ENCODE results near the gene MMP11. TPM values are rescaled to one million over a fixed set of nuclear protein-coding genes. Genes with fewer than 3 reads are reported as not detected.
"Not testable (repeated sequence)": the region's sequence is repeated elsewhere in the genome, so short reads cannot be mapped to it uniquely, and the experiment has no call there.

Gene MMP11, protein sequence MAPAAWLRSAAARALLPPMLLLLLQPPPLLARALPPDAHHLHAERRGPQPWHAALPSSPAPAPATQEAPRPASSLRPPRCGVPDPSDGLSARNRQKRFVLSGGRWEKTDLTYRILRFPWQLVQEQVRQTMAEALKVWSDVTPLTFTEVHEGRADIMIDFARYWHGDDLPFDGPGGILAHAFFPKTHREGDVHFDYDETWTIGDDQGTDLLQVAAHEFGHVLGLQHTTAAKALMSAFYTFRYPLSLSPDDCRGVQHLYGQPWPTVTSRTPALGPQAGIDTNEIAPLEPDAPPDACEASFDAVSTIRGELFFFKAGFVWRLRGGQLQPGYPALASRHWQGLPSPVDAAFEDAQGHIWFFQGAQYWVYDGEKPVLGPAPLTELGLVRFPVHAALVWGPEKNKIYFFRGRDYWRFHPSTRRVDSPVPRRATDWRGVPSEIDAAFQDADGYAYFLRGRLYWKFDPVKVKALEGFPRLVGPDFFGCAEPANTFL
- total RNA-seq, result 6.2 TPM
- long read RNA-seq, transcript MMP11-201 (8 exons, 2,291 nt), result major isoform, 7 of 11 reads
- long read RNA-seq, partial matches to known transcripts, result 4 of 11 reads
- long read RNA-seq, other reads (novel, unspliced or antisense), result 0 of 11 reads

DNA sequence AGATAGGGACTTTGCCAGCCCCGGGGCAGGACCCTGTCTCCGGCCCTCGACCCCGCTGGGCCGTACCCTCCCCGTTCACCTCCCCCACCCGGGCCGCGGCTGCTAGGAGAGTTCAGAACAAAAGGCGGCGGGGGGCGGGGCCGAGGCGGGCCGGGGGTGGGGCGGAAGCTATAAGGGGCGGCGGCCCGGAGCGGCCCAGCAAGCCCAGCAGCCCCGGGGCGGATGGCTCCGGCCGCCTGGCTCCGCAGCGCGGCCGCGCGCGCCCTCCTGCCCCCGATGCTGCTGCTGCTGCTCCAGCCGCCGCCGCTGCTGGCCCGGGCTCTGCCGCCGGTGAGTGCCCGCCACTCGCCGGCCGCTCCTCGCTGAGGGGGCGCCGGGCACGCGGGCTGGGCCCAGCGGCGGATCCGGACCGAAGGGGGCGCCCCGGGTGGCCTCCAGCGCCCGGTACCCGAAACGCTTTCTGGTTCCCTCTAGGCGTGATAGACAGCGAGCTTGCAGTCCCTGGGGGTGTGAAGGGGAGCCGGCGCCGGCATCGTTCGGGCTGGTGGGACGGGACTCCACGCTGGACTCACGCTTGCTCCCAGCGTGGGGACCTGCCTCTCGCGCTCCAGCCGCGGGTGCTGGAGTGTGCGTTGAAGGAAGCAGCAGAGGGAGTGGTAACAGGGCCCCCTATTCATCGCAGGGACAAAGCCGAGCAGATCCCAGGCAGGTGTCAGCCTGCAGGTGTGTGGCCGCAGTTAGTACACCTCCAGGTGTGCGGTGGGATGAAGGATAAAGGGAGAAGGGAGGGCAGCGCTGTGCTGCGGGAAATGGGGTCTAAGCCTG lies at the start of gene MMP11:
Gene MMP11 (plus strand): TSS at position 201 of the 825 bp plus-strand sequence. CDS start 22 bp downstream, at position 223.
- intact Hi-C loops (cut with DNase I), result no loop called here
- no peak for DNase-seq (ENCODE audit: low spot score)

DNA sequence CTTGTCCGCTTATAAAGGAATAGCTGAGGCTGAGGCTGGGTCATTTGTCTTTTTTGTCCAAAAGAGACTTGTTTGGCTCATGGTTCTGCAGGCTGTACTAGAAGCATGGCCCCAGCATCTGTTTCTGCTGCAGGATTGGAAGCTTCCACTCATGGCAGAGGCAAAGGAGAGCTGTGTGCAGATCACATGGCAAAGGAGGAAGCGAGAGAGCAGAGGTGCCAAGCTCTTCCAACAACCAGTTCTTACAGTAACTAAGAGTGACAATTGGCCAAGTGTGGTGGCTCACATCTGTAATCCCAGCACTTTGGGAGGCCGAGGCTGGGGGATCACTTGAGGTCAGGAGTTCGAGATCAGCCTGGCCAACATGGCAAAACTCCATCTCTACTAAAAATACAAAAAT lies 44.5 kb upstream of the MMP11 start:
- intact Hi-C loops (cut with DNase I); DNase-seq (ENCODE audit: low spot score): not testable (repeated sequence)

DNA sequence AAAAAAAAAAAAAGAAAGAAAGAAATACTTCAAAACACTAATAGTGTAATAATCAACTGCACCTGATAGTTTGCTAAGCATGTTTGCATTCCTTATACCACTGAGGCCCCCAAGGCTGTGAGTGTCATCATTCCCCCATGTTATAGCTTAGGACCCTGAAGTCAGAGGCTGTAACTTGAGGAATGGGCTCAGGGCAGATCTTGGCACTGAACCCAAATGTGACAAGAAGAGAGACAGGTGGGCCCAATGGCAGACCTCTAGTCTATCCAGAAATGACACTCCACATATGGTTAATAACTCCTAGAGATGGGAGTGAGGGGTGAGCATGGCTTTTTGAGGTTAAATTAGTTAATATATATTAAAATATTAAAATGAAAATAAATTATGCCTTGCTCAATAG lies 35.0 kb upstream of the MMP11 start:
- no peak for DNase-seq (ENCODE audit: low spot score)
- intact Hi-C loops (cut with DNase I), result no loop called here

DNA sequence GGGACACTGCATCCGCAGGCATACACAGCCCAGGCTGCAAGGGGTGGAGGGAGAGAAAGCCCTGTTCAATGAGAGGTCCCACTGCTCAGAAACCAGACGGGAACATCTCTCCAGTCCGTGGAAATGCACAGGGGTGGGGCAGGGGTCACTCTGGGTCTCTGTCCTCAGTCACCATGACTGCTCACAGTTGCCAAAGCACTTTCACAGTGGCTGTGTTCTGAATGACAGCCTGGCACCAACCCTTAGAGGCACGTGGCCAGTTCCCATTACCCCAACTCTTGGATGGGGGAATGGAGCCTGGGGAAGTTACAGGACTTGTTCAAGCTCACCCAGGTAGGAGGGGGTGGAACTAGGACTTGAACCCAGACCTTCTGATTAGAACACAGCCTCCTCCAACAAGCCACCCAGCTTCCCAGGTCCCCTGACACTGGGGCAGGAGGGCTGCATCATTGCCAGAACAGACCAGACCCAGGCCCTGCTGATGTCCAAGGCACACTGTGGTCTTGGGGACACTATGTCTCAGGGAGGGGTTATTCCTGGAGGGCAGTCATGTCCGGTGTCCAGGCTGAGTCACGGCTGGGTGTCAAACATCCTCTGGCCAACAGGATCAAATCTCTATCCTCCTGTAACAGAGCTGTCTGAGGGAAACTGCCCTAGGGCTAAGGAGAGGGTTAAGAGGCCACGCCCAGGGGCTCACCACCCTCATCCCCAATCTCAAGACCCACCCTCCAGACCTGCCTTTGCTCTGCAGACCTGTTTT lies 30.0 kb upstream of the MMP11 start:
- no peak for DNase-seq (ENCODE audit: low spot score)
- intact Hi-C loops (cut with DNase I), result no loop called here

DNA sequence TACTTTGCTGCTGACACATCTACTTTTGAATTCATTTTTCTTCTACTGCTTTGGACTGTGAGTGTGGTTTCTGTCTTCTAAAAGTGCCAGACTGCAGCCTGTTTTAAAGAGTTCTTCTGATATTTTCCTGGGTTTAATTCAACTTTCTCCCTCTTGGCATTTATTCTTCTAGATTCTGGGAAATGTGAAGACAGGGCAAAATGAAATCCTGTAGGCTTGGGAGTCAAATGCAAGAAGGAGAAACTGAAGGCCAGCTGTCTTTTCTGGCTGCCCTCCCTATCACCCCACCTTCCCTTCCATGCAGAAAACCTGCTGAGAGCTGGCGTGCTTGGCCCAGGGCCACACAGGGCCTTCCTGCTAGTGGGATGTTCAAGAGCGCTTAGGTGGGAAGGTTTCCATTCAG lies 29.3 kb upstream of the MMP11 start:
- intact Hi-C loops (cut with DNase I), result no loop called here
- no peak for DNase-seq (ENCODE audit: low spot score)

DNA sequence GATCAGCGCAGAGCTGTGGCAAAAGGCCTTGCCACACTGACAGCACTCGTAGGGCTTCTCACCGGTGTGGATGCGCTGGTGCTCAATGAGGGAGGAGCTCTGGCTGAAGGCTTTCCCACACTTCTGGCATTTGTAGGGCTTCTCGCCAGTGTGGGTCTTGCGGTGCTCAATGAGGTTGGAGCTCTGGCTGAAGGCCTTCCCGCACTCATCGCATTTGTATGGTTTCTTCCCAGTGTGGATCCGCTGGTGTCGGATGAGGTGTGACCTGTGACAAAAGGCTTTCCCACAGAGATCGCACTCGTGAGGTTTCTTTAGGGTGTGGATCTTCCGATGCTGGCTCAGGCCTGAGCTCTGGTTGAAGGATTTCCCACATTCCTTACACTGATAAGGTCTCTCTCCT lies 28.6 kb upstream of the MMP11 start:
- intact Hi-C loops (cut with DNase I), result no loop called here
- no peak for DNase-seq (ENCODE audit: low spot score)

GRCh38 chr22:23744485-23744884 lies 28.2 kb upstream of the MMP11 start:
- no peak for DNase-seq (ENCODE audit: low spot score)
- intact Hi-C loops (cut with DNase I), result no loop called here

DNA sequence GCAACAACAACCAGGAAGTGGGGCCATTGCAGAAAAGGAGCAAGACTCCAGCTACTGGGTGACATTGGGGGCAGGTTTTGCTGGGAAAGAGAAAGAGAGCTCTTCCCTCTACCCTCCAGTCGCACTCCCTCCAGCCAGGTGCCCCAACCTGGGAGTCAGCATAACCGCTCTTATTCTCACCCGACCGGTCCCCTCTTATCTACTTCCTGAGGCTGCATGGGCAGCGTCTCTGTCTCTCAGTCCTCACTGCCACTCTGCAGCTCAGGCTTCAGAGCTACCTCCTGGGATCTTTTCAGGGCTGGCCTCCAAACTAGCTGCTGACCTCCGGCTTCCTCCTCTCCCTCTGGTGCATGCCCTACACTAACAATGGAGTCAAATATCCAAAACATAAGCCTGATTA lies 26.9 kb upstream of the MMP11 start:
- intact Hi-C loops (cut with DNase I), result no loop called here
- DNase-seq (ENCODE audit: low spot score), result no peak

DNA sequence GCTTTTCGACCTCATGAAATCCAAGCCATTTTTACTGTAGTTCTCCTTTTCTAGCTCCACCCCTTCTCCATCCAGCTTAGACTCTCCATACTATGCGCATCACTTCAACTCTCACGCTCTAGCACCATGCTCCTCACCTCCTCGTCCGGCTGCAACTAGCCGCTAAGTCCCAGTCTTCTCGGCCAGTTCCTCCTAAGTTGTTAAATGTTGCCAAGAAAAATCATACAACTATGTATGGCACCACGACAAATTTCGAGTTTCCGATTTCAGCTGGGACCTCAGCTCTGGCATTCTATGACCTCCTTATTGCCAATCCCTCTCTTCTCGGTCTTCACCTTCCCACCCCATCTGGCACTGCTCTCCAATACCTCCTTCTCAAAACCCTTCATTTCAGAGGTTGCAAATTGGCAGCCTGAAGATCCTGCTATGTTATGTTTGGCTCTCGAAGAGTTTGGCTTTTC lies 22.8 kb upstream of the MMP11 start:
- intact Hi-C loops (cut with DNase I), result no loop called here
- no peak for DNase-seq (ENCODE audit: low spot score)

- intact Hi-C loops (cut with DNase I), result no loop called here
- DNase-seq (ENCODE audit: low spot score), result no peak
These were observed 22.3 kb upstream of the MMP11 start for GRCh38 chr22:23750367-23750713.

DNA sequence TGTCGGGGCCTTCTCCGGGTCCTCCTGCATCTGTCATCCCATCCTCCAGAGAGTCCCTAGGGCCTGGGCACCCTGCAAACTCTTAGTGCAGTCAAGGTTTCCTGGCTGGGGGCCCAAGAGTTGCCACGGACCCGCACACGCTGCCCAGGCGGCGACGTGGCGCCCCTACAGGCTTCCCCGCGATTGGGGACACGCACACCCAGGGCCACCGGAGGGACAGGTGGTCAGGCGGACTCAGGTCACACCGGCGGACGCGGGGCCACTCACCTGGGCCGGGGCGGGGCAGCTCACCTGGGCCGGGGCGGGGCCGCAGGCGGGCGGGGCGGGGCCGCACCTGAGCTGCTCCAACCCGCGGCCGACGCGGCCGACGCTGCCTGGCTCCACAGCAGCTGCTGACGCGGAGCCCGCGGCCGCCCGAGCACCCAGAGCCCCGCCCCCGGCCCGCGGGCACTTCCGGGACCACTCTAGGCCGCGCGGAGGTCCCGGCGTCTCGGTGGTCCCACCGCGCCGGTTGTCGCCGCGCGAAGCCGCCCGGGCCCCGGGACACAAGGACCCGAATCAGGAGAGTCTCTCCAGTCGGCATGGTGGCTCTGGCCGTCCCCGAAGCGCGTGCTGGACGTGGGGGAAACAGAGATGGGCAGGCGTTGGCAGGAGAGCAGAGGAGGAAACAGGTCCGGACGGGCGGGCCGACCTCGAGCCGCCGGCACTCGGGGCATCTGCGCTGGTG lies 21.8 kb upstream of the MMP11 start, which contains the start of gene ZNF70:
Gene ZNF70 (minus strand): TSS at position 399 of the 727 bp plus-strand sequence. CDS start 5,972 bp downstream, outside the sequence.
- intact Hi-C loops (cut with DNase I), result no loop called here
- peak; percentile 92 for DNase-seq (ENCODE audit: low spot score)

DNA sequence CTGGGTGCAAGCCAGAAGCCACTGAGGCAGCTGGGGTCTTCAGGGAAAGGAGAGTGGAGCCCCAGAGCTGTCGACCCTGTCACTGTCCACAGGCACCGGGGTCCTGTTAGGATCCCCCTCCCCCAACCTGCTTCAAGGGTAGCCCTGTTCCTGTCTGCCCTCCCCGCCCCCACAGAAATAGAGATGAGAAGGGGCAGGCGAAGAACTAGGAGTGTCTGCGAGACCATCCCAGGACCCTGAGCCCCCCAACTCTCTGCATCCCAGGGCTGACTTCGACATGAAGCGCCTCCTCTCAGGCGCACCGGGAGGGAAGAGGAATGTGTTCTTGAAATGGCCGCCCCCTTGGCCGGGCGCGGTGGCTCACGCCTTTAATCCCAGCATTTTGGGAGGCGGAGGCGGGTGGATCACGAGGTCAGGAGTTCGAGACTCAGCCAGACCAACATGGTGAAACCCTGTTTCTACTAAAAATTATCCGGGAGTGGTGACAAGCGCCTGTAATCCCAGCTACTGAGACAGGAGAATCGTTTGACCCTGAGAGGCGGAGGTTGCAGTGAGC lies 21.1 kb upstream of the MMP11 start:
- intact Hi-C loops (cut with DNase I), result no loop called here
- DNase-seq (ENCODE audit: low spot score), result no peak

- intact Hi-C loops (cut with DNase I), result no loop called here
- no peak for DNase-seq (ENCODE audit: low spot score)
These were observed 20.5 kb upstream of the MMP11 start for GRCh38 chr22:23752090-23752691.

- no peak for DNase-seq (ENCODE audit: low spot score)
- intact Hi-C loops (cut with DNase I), result no loop called here
These were observed 19.9 kb upstream of the MMP11 start for GRCh38 chr22:23752750-23753149.

GRCh38 chr22:23753385-23753784 lies 19.3 kb upstream of the MMP11 start:
- DNase-seq (ENCODE audit: low spot score), result no peak

GRCh38 chr22:23754220-23754919 lies 18.3 kb upstream of the MMP11 start, which contains the start of gene VPREB3:
TSS of gene VPREB3 (minus strand) at chr22:23754425. CDS start at chr22:23754363, 62 bp downstream.
- intact Hi-C loops (cut with DNase I), result no loop called here
- DNase-seq (ENCODE audit: low spot score), result no peak

More at GRCh38 chr22:23753385-23753784, 19.3 kb upstream of the MMP11 start:
- intact Hi-C loops (cut with DNase I), result no loop called here

DNA sequence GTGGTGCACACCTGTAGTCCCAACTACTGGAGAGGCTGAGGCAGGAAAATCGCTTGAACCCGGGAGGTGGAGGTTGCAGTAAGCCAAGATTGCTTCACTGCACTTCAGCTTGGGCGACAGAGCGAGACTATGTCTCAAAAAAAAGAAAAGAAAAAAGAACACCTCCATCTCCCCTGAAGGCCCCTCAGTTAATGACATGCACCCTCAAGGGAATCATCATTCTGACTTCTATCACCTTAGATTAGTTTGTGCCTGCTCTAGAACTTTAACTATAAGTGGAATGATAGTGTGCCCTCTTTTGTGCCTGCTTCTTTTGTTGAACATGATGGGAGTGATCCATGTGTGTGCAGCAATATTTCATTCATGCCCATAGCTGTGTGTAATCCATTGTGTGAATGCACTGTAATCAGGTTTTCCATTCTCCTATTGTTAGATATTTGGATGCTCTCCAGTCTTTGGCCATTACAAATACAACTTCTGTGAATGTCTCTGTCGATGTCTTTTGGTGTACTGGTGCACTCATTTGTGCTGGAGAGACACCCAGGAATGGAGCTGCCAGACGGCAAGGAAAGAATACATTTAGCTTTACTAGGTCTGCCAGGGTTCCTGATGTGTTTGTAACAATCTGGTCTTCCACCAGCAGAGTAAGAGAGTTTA lies 17.5 kb upstream of the MMP11 start:
- intact Hi-C loops (cut with DNase I), result no loop called here
- DNase-seq (ENCODE audit: low spot score), result no peak
